Kidney glomerular epithelial cell (primary cell): Measurements from ENCODE around the gene WSCD1.

Experiments
- DNase-seq: peaks from one replicate; lab custom pipeline; 2025; lab: John Stamatoyannopoulos, UW

Gene WSCD1

DNA sequence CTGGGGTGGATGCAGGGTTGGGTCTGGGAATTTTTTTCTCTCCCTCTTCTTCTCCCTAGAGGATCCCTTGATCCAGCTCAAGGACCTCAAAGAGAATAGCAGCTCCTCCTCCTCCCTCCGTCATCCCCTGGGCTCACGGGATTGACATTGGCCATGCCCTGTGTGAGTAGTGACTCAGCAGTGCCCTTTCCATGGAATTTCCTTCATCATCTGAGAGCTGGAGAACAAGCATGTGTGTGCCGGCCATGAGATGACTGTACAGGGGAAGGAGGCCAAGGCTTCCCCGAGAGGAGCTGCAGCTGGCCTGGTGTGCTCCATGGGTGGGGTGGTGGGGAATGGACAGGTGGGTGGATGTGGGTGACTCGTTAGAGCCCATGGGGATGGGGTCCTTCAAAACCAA lies 8.9 kb upstream of the WSCD1 start:
- no peak for DNase-seq

DNA sequence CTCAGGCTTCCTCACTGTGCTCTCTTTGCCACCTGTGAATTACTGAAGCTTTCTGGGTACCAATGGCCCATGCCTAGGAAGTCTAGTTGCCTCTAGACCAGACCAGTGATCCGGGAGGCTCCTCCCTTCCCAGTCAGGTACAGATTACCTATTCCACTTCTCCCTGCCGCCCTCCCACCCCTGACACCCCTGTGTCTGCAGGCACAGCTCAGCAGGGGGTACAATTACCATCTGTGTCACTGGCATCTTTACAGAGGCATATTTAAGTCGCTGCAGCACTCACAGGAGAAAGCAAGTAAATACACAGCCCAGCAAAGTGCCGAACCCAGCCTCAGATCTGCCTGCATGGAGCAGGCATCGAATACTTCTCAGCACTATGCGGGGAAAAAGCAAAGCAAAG lies 5.3 kb upstream of the WSCD1 start:
- no peak for DNase-seq

DNA sequence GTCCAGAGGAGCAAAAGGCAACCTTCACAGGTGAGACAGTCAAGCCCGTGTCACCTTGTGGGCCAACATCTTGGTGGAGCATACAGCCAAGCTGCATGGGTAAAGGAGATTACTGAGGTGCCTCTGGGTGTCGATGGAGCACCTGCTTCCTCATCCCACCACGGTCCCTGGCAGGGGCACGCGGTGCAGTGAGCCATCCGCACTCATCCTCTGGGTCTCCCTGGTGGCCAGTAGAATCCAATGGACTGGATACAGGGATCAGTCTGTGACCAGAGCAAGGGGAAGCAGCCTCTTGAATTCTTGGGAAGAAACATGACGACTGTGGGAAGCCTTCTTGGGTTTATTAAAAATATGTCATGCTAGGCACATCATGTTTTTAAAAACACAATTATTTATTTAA lies 4.8 kb upstream of the WSCD1 start:
- DNase-seq: no peak

DNA sequence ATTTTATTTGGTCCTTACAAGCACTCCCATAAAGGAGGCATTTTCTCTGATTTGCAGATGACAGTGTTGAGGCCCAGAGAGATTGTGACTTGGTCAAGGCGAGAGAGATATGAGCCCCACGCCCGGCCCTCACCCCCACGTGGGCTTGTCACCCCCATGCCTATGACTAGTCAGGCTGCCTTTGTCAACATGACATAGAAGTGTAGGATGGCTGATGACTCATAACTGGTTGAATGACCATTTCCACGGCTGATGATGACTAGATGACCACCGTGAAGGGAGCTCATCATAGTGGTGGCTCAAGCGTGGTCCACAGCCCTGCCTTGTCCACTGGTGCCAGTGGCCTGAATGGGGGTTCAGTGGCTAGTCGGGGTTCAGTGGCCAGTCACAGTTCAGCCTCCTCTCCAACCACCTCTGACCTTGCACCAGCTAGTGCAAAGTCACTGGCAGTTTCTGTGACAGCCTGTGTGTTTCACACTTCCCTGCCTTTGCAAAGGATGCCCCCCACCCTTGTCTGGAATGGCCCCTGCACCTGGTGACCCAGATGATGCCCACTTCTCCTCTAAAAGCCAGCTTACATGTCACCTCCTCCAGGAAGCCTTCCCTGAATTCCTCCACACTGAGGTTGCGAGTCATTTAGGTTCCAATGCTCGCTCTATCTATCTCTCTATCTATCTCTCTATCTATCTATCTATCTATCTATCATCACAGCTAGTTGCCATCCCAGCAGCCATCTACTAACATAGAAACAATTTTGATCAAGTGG lies 3.8 kb upstream of the WSCD1 start:
- DNase-seq: no peak

DNA sequence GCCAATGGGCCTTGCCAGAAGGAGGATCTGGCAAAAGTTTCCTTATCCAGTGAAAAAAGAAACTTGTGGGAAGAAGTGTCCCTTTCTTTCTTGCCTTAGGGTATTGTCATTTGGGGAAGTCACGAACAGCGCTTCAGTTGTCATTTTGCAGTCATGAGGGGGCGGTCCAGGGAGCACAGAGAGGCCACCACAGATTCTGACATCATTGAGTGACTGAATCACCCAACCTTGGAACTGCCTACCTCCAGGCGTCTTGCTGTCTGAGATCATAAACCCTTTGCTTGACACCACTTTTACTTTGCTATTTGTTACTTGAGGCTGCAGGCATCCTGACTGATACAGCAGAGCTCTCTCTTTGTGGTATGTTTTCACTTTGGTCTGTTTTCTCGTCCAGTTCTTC lies 3.1 kb upstream of the WSCD1 start:
- DNase-seq: no peak

DNA sequence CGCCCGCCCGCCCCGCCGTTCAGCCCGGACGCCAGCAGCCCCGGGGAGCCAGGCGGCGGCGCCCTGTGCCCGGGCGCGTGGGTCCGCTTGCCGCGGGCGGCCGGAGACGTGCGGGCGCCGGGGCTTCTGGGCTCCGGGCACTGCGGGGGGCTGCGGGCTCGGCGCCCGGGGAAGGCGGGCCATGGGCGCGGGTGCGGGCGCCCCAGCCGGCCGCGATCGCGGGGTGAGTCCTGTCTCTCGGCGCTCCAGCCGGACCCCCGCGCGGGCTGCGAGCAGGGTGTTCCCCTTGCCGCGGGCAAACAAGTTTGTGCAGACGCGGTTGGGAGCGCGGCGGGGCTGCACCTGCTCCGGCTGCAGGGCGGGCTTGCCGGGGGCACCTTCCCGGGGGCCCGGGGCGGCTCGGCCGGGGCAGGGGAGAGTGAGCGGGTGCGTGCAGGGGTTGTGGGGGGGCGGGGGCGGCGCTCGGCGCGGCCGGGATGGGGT lies 292 bp downstream of the WSCD1 start:
- DNase-seq: no peak

DNA sequence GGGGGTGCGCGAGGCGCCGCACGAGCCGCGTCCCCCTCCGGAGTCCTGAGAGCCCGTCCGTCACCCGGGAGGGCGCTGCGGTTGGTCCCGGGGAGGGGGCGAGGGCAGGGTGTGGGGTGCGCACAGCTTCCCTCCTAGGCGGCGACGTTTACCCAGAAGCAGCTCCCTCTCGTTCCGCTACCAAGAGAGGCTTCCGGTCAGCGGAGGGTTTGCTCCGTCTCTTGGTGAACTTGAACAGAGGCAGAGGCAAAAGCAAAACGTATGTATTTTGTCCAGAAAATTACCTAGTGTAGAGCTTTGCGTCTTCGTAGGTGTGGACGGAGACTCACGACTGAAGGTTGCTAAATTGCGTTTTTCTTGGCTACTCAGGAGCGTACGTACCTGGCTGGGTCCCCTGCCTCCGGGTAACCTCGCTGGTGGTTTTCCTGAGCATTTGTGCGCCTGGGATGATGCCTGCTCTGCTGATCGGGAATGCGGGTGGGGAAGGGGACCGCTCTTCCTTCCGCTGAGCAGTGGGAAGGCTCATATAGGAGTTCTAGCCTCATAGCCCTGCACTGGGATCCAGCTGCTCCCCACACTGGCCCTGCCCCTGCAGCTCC lies 833 bp downstream of the WSCD1 start:
- DNase-seq: peak; percentile 31

DNA sequence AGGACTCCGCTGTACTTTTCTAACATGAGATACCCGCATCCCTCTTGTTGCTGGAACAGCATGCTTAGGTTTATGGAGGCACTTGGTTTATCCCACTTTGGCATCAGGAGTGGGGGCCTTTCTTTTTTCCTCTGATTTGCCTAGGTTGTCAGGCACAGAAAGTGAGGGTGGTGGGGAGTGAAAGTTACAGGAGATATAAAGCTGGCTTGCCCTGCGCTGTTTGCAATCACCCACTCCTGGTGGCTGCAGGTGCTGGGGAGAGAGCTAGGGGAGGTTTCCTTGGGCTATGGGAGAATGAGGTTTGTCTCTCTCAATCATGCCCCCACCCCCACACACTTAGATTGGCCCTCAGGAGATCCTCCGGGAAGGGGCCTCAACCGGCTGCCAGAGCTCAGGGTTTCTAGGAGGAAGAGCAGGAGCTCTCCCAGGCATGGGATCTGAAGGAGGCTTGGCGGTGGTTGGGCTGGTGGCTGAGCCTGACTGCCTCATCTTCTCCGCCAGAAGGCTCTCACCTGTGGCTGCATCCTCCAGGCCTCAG lies 1.4 kb downstream of the WSCD1 start:
- no peak for DNase-seq

DNA sequence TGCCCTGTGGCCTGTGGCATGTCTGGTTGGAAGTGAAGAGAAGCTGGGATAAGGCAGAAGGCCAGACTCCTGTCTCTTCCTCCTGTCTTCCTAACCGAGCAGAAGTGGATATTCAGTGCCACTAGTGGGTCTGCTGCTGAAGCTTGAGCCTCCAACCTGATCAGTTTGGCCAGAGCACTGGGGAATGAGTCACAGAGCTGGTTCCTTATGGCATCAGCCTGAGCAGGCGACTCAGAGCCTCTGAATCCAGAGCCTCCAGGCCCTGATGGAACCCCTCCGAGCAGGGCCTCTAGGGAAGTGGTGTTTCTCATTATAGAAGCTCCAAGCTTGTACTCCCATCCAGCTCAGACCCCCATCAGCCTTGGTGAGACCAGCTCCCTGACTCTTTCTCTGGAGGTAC lies 2.0 kb downstream of the WSCD1 start:
- no peak for DNase-seq

DNA sequence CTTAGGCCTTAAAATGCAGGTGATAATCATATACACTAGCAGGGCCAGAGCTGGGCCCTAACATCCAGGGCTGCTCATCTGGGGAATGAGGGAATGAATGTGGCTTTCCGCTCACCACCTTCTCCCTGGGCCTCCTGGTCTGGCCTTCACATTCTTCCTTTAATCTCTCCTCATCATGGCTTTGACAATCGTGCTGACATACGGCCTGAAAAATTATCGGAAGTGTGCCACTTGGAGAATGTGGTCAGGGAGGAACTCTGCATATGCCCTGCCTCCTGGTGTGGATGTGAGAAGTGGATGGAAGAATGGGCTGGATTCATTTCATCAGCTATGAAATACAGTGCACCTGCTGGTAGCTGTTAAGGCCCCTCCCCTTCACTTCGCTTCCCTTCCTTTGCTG lies 2.4 kb downstream of the WSCD1 start:
- DNase-seq: no peak

DNA sequence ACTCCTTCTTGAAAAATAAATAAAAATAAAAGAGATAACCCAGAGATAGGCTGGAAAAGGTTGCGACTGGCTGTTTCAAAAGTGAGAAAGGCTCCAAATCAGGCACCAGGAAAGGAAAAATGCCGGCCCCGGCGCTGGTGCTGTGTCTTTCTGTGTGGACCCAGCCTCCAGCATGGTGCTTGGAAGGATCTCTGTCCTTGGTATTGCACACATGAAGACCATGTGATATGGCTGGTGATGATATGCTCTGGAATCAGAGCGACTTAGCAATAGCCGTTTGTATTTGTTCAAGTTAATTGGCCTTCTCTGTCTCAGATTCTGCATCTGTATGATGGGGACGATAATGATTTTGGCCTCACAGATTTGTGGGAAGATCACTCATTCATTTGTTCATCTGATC lies 3.4 kb downstream of the WSCD1 start:
- DNase-seq: no peak

DNA sequence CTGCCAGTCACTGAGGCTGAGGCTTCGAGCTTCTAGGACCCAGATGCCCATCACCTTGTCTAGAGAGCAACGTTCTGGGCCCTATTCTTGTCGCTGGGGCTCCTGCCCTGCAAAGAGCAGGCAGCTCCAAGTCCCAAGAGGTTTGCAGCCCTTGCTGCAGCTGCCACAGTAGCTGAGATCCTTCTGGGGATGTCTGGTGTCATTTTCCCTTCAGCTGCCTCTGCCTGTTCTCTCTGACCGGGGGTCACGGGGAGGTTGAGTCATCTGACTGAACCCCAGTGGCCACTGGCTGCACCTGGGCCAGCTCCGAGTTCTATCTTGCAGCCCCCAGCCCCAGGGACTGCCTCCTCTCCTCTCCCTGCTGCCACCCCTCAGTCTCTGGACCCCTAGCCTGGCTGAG lies 4.9 kb downstream of the WSCD1 start:
- no peak for DNase-seq

DNA sequence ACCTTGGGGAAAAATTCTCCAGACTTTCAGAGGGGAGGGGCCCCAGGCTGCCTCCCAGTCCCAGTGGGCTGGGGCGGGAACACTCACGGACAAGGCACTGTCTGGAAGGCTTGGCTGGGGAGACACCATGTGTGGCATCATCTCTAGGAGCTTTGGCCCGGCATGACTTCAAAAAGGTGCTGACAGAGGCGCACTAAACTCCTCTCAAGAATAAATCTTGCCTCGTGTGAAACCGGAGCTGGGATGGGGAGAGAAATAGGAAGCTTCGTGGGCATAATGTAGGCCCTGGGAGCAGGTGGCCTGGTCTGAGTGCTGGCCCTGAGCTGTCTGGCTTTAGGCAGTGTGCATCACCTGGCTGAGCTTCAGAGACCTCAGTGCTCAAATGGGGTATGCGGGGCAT lies 5.7 kb downstream of the WSCD1 start:
- DNase-seq: no peak

DNA sequence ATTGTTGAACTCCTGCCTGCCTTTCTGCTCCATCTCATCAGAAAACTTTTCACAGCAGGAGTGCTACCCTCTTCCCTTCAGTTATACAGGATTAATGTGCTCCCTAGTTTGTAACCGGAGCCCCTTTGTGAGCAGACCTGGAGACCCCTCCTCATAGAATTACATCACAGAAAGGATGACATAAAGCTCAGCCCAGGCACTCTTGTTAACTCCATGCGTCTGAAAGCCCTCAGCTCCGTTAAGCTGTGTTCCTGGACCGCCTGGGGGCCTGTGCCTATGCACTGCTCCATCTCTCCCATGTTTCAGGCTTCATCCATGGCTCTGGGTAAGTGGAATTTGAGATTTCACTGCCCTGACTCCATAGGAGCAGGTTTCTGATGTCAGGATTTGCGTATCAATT lies 7.6 kb downstream of the WSCD1 start:
- no peak for DNase-seq

DNA sequence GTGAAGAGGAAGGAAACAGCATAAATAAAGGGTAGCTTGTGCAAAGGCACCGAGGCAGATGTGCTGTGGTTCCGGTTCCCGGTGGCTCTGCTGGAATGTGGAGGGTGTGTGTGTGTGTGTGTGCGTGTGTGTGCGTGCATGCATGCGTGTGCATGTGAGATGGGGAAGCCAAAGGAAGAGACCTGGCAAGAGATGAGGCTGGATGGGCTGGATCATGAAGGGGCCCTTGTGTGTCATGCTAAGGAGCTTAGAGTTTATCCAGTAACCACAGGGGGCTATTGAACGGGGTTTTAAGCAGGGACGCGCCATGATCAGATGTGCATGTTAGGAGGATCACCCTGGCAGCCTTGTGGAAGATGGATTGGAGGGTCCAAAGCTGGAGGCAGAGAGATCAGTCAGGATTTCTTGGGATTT lies 8.3 kb downstream of the WSCD1 start:
- DNase-seq: no peak

DNA sequence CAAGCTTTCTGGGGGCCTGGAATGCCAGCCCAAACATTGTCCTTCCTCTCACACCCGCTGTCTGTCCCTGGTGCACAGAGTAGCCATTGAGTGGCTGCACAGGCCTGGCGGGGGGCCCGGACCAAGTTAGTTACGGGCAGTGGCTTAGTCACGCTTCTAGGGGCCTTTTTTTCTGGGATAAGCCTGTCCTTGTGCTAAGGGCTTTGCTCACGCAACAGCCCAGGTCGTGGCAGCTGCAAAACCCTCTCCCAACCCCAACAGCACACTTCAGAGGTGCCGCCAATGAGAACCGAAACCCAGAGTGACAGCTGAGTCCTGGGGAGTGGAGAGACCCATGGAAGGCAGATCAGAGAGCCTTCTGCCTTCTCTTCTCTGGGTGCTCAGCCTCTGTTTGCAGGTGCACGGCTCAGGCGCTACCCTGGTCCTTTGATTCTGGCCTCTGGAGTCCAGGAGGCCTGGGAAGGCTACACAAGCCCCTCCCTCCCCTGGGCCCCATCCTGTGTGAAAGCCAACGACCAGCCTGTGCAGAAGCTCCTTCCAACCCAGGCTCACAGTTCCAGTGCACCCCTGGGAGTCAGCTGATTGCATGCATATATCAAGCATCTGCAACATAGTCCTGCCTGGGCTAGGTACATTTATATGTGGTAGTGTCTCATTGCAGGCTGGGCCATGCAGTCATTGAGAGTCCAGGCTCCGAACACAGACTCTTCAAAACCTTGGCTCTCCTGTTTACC lies 9.1 kb downstream of the WSCD1 start:
- DNase-seq: no peak

DNA sequence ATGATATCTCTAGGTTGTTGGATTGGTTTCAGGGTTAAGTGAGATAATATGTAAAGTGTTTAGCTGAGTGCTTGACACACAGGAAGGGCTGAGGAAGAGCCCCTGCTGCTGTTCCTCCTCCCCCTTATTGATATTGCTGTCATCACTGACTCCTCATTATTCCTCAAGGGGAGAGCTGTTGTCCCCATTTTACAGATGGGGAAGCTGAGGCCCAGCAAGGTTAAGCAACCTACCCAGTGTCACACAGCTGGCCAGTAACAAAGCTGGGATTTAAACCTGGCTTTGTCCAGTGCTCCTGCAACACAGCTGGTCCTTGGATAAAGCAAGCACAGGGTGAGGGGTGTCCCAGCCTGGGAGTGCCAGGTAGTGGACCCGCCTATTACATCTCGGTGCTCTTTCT lies 9.8 kb downstream of the WSCD1 start:
- no peak for DNase-seq

DNA sequence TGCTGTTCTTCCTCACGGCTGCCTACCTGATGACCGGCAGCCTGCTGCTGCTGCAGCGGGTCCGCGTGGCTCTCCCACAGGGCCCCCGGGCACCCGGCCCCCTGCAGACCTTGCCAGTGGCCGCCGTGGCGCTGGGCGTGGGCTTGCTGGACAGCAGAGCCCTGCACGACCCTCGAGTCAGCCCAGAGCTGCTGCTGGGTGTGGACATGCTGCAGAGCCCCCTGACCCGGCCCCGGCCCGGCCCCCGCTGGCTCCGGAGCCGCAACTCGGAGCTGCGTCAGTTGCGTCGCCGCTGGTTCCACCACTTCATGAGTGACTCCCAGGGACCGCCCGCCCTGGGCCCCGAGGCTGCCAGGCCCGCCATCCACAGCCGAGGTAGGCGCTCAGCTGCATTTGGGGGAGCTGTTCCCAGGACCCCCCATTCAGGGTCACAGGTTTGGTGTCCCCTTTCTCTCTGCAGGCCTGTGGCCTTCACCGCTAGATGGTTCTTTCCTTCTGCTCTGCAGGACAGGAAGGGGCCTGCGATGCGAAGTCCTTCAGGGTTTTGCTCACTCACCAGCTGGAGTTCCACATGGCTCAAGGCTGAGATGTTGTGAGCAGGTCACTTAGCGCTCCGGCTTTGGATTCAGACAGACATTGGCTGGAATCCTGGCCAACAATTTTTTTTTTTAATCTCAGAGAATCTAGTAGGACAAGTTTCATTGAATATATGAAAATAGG lies 10.7 kb downstream of the WSCD1 start:
- no peak for DNase-seq

DNA sequence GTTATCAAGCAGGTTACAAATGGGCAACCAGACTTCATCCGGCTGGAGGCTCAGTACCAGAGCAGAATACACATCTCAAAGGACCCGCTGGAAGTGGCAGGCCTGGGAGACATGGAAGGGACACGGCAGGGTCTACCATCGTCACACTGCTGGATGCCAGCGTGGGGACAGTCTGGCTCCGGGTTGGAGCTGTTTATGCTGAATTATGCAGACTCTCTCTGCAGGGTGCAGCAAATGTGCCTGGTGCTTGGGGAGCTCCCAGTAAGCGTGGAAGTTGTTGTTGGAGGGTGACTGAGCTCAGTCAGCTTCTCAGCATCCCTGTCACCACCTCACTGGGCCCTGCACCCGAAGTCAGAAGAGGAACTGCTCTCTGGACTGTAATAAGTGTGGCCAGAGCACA lies 12.2 kb downstream of the WSCD1 start:
- no peak for DNase-seq

DNA sequence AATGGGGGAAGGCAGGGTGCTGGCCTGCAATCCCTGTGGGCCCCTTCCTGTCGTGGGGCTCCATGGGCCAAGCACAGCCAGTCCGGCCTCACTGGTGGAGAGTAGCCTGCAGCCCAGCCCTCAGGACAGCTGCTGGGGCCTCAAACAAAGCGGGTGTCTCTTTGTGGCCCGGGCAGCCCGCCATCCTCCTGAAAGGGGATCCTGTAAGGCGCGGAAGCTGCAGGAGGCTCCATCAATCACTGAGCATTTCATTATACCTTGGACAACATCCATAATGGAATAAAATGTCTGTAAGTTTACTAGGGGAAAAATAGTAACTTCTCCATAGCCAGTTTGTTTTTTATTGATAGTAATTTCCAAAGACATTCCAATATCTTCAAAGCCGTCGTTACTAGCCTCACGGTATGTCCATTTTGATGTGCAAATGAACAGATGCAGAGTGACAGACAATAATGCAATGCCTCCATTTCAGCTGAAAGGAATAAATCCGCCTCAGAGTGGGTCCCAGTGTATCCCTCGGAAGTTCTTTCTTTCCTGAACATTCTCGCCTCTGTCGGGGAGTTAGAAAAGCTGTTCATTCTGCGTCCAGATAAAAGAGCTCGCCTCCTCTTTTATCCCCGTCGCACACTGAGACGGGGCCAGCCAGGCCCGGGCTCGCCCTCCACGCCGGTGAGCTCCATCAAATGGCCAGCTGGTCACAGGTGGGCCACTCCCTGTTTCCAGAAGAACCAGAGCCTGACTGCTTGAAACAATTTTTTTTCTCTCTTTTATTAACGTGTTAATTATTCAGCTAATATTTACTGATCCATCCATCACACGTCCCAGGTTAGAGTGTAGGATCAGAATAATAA lies 14.4 kb downstream of the WSCD1 start:
- DNase-seq: no peak

DNA sequence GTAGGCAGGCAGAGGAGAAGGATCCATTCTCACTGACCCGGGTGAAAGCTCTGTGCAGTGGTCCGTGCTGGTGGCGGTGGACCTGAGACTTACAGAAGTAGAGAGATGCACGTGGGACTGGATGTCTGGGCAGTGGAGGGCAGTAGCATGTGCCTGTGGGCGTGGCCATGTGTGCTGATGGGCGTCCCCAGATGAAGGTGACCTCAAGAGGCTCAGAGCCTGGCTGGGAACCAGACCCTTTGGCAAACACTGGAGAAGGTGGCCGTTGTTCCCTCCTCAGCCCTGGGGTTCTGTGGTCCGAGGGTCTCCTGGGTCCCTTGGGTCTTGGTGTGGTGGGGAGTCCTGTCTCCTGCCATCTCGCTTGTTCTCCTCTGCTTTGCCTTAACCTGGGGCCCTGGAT lies 15.6 kb downstream of the WSCD1 start:
- no peak for DNase-seq
